Measurements from ENCODE around the gene GRB7. TPM values are rescaled to one million over a fixed set of nuclear protein-coding genes. Genes with fewer than 3 reads are reported as not detected.
"Not testable (repeated sequence)": the region's sequence is repeated elsewhere in the genome, so short reads cannot be mapped to it uniquely, and the experiment has no call there.

Gene GRB7
- total RNA-seq, 1 donor from 2014 or later, result 44.6 TPM

DNA sequence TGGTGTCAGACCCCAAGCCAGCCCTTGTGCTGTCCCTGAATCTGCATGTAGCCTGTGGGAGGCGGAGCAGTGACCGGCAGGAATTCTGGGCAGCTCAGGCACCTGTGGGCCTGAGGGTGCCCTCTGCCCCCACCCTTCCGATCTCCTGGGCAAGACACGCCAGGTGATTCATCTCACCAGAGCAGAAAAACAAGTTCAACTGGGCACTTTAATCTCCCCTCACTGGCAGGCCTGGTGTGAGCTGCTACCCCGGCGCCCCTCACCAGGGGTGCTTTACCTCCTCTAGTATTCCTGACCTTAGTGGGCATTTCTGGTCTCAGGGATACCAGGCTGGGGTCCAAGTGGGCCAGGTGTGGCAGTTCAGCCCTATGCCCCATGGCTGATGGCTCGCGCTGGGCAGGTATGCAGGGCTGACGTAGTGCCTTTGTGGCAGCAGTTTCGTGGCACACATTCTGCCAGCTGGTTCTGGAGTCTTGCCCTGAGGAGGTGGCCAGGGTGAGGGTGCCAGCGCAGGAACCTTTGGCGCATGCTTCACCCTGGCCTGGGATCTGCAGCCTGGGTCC lies 31.9 kb upstream of the GRB7 start:
- no peaks in the 10 kb centered on the region for H3K27me3 Mint-ChIP-seq (ENCODE audit: low read depth)
- DNase-seq (ENCODE audit: low spot score in 2 of 2, unreplicated experiment in 2 of 2), result no peak
- TF ChIP-seq, protein P1, sequence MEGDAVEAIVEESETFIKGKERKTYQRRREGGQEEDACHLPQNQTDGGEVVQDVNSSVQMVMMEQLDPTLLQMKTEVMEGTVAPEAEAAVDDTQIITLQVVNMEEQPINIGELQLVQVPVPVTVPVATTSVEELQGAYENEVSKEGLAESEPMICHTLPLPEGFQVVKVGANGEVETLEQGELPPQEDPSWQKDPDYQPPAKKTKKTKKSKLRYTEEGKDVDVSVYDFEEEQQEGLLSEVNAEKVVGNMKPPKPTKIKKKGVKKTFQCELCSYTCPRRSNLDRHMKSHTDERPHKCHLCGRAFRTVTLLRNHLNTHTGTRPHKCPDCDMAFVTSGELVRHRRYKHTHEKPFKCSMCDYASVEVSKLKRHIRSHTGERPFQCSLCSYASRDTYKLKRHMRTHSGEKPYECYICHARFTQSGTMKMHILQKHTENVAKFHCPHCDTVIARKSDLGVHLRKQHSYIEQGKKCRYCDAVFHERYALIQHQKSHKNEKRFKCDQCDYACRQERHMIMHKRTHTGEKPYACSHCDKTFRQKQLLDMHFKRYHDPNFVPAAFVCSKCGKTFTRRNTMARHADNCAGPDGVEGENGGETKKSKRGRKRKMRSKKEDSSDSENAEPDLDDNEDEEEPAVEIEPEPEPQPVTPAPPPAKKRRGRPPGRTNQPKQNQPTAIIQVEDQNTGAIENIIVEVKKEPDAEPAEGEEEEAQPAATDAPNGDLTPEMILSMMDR (IDR thresholded peaks at IDR 0.05; ENCODE audit: unreplicated experiment), result no peak
- H3K4me3 Mint-ChIP-seq, result no peak overlapping the region
- peaks cover 42% of the 10 kb centered on the region for H3K4me1 Mint-ChIP-seq
- H3K27ac Mint-ChIP-seq, result peak overlapping the region; percentile 43
- peaks cover 14% of the 10 kb centered on the region for H3K36me3 Mint-ChIP-seq
- H3K9me3 Mint-ChIP-seq, result no peaks in the 10 kb centered on the region

DNA sequence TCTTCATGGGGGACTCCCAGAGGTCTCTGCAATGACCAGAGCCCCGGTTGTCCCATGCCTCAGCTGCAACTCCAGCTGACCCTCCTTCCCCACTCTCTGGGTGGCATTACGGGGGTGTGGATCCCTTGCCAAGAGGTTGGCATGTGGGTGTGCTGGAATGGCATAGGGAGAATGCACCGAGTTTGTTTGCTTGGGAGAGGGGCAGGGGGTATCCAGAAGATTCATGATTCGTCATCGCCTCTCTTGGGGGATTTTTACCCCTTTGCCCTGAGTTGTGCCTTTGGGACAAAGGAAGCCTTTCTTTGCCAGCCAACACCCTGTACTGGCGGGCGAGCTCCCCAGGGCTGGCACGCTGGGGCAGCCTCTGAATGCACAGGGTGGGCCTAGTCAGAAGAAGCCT lies 31.4 kb upstream of the GRB7 start:
- no peak overlapping the region for H3K4me3 Mint-ChIP-seq
- H3K27ac Mint-ChIP-seq, result no peak overlapping the region
- TF ChIP-seq, protein P1 (IDR thresholded peaks at IDR 0.05; ENCODE audit: unreplicated experiment), result no peak
- no peaks in the 10 kb centered on the region for H3K9me3 Mint-ChIP-seq
- DNase-seq (ENCODE audit: low spot score in 2 of 2, unreplicated experiment in 2 of 2), result no peak
- H3K4me1 Mint-ChIP-seq, result peaks cover 37% of the 10 kb centered on the region
- H3K27me3 Mint-ChIP-seq (ENCODE audit: low read depth), result no peaks in the 10 kb centered on the region
- H3K36me3 Mint-ChIP-seq, result peaks cover 14% of the 10 kb centered on the region

DNA sequence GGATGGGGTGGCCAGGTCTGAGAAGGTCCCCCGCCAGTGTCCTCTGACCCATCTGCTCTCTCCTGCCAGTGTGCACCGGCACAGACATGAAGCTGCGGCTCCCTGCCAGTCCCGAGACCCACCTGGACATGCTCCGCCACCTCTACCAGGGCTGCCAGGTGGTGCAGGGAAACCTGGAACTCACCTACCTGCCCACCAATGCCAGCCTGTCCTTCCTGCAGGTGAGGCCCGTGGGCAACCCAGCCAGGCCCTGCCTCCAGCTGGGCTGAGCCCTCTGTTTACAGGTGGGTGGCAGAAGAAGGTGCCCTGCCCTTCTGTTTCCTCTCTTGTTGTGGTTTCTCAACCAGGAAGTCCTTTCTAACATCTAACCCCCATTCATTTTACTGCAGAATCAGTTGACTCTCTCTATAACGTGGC lies 30.8 kb upstream of the GRB7 start:
- Mint-ChIP-seq H3K27me3 (ENCODE audit: low read depth) (no peaks in the 10 kb centered on the region), H3K9me3 (no peaks in the 10 kb centered on the region), H3K36me3 (peaks cover 14% of the 10 kb centered on the region), H3K27ac (no peak overlapping the region), H3K4me1 (peaks cover 32% of the 10 kb centered on the region), H3K4me3 (no peak overlapping the region)
- no peak for DNase-seq (ENCODE audit: low spot score in 2 of 2, unreplicated experiment in 2 of 2)
- TF ChIP-seq, protein P1 (IDR thresholded peaks at IDR 0.05; ENCODE audit: unreplicated experiment), result no peak

DNA sequence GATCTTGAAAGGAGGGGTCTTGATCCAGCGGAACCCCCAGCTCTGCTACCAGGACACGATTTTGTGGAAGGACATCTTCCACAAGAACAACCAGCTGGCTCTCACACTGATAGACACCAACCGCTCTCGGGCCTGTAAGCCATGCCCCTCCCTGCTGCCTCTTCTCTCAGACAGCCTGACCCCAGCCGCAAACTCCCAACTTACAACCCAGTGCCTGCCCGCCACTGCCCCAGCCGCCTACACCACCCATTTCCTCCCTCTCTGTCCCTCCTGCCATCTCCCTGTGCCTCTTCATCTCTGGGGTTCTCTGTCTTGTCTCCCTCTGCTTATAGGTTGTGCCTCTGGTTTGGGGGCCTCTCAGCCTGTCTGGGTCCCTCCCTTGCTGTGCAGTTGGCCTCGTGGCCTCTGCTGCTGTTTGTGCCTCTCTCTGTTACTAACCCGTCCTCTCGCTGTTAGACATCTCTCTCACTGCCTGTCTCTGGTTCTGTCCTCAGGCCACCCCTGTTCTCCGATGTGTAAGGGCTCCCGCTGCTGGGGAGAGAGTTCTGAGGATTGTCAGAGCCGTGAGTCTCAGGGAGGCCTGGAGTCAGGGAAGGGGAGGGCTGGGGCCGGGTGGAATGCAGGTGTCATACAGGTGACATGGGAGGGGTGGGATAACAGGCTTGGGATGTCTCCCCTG lies 28.3 kb upstream of the GRB7 start:
- H3K9me3 Mint-ChIP-seq, result no peaks in the 10 kb centered on the region
- no peak for DNase-seq (ENCODE audit: low spot score in 2 of 2, unreplicated experiment in 2 of 2)
- H3K36me3 Mint-ChIP-seq, result peaks cover 22% of the 10 kb centered on the region
- H3K4me1 Mint-ChIP-seq, result peaks cover 20% of the 10 kb centered on the region
- no peak overlapping the region for H3K27ac Mint-ChIP-seq
- no peak overlapping the region for H3K4me3 Mint-ChIP-seq
- TF ChIP-seq, protein P1 (IDR thresholded peaks at IDR 0.05; ENCODE audit: unreplicated experiment), result no peak
- H3K27me3 Mint-ChIP-seq (ENCODE audit: low read depth), result no peaks in the 10 kb centered on the region

DNA sequence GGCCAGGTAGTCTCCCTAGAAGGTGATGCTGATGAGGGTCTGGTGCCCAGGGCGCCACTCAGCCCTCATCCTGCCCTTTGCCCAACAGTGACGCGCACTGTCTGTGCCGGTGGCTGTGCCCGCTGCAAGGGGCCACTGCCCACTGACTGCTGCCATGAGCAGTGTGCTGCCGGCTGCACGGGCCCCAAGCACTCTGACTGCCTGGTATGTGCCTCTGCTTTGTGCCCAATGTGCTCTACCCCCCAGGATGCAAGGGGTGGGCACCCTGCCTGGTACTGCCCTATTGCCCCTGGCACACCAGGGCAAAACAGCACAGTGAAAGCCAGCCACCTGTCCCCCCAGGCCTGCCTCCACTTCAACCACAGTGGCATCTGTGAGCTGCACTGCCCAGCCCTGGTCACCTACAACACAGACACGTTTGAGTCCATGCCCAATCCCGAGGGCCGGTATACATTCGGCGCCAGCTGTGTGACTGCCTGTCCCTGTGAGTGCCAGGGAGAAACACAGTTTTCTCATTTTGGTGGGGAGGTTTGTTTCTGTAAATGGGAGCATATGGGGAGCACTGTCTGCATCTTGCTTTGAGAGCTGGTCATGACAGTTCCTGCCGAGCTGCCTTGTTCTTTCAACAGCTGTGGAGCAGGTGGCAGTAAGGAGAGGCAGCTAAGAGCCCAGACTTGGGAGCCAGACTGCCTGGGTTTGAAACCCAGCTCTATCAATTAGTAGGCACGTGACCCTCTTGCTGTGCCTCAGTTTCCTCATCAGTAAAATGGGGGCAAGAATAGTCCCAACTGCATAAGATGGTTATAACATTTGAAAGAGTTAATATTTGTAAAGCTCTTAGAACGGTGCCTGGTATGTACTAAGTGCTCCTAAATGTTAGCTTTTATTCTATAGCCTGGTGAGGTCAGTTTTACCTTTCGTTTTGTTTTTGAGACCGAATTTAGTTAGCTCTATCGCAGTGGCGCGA lies 27.5 kb upstream of the GRB7 start:
- TF ChIP-seq, protein P1 (IDR thresholded peaks at IDR 0.05; ENCODE audit: unreplicated experiment), result no peak
- Mint-ChIP-seq H3K27ac (no peak overlapping the region), H3K36me3 (peaks cover 22% of the 10 kb centered on the region), H3K4me1 (peaks cover 12% of the 10 kb centered on the region), H3K27me3 (ENCODE audit: low read depth) (no peaks in the 10 kb centered on the region), H3K9me3 (no peaks in the 10 kb centered on the region), H3K4me3 (no peak overlapping the region)
- DNase-seq (ENCODE audit: low spot score in 2 of 2, unreplicated experiment in 2 of 2), result no peak

DNA sequence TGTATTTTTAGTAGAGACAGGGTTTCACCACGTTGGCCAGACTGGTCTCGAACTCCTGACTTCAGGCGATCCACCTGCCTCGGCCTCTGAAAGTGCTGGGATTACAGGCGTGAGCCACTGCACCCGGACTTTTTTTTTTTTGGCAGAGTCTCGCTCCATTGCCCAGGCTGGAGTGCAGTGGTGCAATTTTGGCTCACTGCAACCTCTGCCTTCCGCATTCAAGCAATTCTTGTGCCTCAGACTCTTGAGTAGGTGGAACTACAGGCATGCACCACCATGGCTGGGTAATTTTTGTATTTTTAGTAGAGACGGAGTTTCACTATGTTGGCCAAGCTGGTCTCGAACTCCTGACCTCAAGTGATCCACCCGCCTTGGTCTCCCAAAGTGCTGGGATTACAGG lies 26.7 kb upstream of the GRB7 start:
- DNase-seq (ENCODE audit: low spot score in 2 of 2, unreplicated experiment in 2 of 2); H3K4me3 Mint-ChIP-seq; H3K27me3 Mint-ChIP-seq (ENCODE audit: low read depth); H3K9me3 Mint-ChIP-seq; H3K4me1 Mint-ChIP-seq; H3K27ac Mint-ChIP-seq: not testable (repeated sequence)
- peaks cover 24% of the 10 kb centered on the region for H3K36me3 Mint-ChIP-seq
